CD4-positive, alpha-beta T cell treated with Interleukin-12 subunit alpha and Interleukin-12 subunit beta, for 1 hour (primary cell): Measurements from ENCODE around the gene LHFPL2.
"Not testable (repeated sequence)": the region's sequence is repeated elsewhere in the genome, so short reads cannot be mapped to it uniquely, and the experiment has no call there.

Experiments
- DNase-seq: peaks from one replicate; pipeline ENCODE4 v3.0.0-alpha.2; 2020

Gene LHFPL2

DNA sequence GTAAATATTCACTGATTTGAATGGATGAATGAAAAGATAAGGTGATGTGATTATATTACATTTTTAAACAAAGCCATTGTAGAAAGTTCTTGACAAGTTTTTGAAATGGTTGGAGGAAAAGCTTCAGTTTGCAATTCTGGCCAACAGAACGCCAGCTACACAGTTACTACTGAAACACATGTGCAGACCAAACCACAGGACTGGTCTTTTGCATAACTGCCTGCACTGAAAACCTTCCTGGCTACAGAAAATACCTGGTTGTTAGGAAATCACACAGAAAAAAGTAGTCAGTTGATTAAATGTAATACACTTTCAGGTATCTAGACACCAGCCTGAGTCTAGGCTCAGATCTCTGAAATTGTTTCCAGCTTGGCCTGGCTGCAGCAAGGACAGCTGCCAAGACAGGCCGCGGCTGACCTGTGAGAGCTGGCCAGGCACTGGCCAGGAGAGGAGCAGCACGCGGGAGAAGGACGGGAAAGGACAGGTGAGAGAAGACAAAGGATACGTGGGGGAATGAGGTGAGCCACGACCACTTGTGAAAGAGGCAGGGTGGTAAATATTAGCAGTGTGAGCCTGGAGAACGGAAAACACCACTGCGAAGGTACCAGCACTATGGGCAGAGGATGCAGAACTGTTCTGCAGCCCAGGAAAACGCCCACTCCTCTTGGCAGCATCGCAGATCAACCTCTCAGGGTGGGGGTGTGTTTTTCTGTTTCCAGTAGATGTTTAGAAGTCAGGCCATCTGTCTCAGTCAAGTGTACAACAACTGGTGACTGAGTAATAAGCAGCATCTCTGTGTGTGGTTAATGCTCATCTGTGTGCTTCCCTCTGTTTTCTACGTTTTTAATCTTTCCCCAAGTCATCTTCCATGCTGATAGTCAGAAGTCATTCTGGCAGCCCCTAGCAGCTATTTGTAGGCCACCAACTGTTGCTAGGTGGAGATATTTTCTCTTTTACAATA, 150.7 kb downstream of the LHFPL2 start:
- DNase-seq = no peak

DNA sequence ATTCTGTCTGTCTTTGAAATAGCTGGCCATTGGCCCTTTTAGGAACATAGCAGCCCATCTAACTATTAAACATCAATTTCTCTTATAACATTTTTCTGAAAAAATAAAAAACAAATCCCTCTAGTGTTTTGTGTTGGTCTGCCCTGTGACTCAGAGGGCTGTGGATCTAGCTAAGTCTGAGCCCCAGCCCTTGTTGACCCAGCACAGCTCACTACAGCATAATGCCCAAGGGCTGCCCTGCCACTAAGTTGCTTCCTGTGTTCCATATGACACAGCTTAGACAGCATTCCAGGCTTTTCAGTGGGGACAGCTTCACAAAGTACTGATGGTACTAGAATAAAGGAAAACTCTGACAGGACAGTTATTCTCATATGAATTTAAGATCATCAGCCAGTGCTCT, 152.2 kb downstream of the LHFPL2 start:
- no peak for DNase-seq

- DNase-seq = no peak
Measured at GRCh38 chr5:78495800-78496199, 152.8 kb downstream of the LHFPL2 start.

- no peak for DNase-seq
Measured at GRCh38 chr5:78492650-78493049, 155.9 kb downstream of the LHFPL2 start.

GRCh38 chr5:78492224-78492623, 156.3 kb downstream of the LHFPL2 start:
- no peak for DNase-seq

DNA sequence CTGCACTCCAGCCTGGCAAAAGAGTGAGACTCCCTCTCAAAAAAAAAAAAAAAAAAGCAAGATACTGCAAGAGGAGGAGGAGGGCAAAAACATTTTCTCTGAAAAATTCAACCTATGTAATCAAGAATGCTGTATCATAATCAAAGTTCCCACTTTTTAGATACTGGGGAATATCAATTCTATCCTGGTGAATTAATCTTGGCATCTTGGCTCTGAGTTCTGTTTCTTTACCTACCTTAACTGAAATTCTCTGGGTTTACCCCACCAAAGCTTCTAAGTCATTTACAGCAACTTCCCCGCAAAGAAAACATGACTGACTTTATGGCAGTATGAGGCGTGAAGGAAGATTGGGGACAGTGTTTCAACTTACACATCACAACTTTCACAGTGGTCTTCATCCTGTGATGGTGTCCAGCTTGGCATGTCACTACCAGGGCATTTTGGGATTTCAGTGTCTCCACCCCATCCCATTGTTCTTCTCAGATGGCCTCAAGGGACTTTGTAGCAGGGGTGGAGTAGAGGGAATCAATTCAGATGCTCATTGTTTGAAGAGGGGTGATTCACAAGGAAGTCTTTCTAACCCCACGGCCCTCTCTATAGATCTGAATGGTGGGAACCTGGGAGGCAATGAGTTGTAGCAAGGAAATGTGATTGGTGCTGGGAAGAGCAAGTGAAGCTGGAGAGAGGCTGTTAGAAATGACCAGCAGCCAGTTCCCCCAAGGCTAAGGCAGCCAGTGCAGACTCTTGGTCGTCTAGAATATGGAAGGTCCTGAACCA, 157.7 kb downstream of the LHFPL2 start:
- no peak for DNase-seq

GRCh38 chr5:78487846-78488245, 160.7 kb downstream of the LHFPL2 start:
- no peak for DNase-seq

GRCh38 chr5:78486218-78486617, 162.4 kb downstream of the LHFPL2 start:
- DNase-seq = no peak

DNA sequence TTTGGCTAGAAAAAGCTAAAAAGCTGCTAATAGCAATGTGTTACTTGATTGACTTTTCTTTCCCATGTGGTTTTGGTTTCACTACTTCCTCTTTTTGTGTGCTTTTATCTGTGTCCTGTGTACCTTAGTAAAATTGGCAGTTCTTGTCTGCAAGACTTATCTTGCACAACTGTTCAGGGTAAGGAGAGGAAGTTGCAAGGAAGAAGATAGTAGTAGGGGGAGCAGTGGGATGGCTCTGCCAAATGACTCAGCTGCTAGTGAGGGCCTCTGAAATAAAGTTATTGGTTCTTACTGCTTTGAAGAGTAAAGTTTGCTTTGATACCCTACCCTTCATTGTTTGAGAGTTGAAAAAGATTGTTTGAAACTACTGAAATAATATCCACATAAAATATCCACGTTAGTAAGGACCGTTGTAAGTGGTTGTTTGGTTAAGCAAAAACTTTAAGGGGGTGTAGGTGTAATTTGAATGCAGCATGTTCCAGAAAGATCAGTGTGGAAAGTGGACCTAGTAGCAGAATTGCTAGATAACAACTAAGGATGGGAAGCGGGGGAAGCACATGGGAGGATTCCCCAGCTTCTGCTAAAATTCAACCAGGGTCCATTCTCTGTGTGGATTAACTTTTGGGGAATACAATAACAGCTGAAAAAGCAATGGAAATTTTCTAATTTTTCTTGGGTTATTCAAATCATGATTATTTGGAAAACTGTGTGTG, 164.6 kb downstream of the LHFPL2 start:
- peak; percentile 10 for DNase-seq

- DNase-seq = no peak
Measured at GRCh38 chr5:78482948-78483347, 165.6 kb downstream of the LHFPL2 start.

- DNase-seq = no peak
Measured at GRCh38 chr5:78476795-78477194, 171.8 kb downstream of the LHFPL2 start.

DNA sequence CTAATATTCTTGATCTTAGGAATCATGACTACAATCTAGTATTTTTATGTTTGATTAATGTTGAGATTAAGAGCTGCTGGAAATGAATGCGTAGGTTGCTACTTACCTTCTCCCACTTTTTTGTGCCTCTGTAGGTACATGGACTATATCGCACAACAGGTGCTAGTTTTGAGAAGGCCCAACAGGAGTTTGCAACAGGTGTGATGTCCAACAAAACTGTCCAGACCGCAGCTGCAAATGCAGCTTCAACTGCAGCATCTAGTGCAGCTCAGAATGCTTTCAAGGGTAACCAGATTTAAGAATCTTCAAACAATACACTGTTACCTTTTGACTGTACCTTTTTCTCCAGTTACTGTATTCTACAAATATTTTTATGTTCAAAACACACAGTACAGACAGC, 173.2 kb downstream of the LHFPL2 start:
- no peak for DNase-seq

DNA sequence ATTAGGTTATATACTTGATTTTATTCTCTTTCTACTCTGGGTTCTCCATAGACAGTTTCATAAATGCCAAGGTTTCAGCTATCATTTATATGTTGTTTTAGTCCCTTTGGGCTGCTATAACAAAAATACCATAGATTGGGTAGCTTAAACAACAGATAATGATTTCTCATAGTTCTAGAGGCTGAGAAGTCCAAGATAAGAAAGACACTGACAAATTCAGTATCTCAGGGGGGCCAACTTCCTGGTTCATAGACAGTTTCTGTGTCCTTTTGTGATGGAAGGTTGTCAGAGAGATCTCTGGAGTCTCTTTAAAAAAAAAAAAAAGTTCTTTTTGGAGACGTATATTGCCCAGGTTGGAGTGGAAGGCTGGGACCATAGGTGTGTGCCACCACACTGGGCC, 174.8 kb downstream of the LHFPL2 start:
- no peak for DNase-seq

GRCh38 chr5:78472469-78473106, 176.0 kb downstream of the LHFPL2 start:
- DNase-seq = no peak

DNA sequence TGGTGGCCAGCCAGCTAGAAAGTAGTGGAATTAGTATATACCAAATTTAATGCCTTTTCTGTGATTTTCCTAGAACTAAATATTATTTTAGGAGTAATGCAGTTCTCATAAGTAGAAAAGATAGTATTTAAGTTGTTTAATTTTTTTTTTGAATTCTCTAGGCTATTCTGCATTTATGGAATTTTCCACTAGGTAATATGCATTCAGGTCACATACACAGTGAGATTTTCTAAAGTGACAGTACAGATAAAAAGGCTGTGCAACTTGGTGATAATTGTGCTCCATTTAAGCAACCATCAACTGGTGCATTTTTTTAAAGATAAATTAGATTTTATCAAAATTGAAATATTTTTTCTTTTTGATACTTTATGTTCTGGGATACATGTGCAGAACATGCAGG, 176.7 kb downstream of the LHFPL2 start:
- no peak for DNase-seq

DNA sequence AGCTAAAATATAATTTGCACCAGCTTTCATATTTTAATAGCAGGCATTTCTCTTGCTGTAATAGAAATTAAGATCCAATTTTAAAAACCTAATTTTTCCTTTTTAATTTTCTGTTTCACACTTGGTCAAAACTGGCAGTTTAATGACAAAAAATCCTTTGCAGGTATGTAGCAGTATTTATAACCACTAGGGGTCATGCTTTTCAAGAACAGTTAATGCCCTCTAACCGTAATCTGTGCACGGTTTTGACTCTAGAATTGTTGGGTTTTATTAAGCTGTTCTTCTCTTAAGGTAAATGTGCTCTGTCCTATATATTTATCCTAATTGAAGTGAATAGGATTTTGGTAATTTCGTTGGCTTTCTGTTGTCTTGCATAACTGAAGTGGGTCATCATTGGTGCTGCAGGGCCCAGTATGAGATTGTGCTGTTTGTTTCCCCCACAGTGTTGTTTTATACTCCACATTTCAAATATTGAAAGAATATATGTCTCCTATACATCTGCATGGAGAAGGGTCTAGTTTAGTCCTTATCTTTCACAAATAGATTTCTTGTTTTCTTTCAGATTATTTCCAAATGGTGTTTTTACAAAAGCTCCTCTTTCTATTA, 180.7 kb downstream of the LHFPL2 start:
- peak; percentile 9 for DNase-seq

DNA sequence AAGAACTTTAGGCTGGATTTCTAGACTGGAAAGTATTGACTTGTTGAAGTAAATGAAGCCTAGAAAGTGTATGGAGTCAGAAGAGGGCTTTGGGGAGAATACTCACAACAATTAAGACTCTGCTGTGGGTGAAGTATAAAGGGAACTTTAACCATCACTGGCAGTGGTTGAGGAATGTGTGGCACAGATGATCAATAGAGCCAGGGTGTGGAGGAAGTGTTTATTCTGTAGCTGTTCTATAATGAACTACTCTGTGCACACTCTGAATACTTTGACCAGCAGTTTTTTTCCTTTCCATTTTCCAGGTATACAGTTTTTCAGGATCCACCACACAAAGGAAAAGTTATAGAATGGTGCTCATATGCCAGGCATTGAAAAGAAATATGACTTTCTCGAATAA, 181.4 kb downstream of the LHFPL2 start:
- DNase-seq = no peak

DNA sequence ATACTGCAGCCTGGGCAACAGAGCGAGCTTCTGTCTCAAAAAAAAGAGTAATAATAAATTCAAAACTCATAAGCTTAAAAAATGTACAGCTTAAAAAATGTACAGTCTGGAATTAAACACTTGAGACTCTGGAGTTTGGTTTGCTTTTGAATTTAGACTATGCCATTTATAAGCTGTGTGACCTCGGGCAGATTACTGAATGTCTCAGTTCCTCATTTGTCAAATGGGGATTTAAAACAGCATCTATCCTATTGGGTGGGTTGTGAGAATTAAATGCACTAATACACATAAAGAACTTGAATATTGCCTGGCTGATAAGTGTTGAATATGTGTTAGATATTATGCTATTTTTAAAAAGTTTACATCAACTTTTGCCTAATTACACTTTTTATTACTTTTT, 189.7 kb downstream of the LHFPL2 start:
- DNase-seq = no peak

- DNase-seq = not testable (repeated sequence)
Measured at GRCh38 chr5:78457507-78457906, 191.1 kb downstream of the LHFPL2 start.

- DNase-seq = no peak
Measured at GRCh38 chr5:78449103-78449502, 199.5 kb downstream of the LHFPL2 start.

DNA sequence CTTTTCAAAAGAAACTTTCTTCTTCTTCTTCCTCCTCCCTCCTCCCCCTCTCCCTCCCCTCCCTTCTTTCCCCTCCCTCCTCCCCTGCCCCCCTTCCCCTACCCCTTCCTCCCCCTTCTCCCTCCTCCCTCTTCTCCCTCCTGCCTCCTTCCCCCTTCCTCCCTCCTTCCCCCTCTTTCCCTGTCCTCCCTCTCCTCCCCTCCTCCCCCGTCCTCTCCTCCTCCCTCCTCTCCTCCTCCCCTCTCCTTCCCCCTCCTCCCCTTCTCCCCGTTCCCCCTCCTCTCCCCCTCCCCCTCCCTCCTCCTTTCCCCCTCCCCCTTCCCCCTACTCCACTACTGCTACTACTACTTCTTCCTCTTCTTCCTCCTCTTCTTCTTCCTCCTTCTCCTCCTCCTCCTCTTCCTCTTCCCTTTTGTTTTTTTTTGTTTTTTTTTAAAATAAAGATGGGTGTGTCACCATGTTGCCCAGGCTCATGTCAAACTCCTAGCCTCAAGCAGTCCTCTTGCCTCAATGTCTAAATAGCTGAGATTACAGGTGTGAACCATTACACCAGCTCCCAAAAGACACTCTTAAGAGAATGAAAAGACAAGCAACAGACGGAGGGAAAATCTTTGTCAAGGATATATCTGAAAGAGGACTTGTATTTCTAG, 200.7 kb downstream of the LHFPL2 start:
- no peak for DNase-seq
